Left kidney (tissue), 2 donors: Measurements from ENCODE around the gene XYLT2. TPM values are rescaled to one million over a fixed set of nuclear protein-coding genes. Genes with fewer than 3 reads are reported as not detected.

Source experiments
- DNase-seq: peaks from one replicate; pipeline ENCODE4 v3.0.0-alpha.2; 2013
- polyA plus RNA-seq: library from polyadenylated mRNA; unstranded; fragments of 120-200 nt; gene quantifications from one replicate; pipeline ENCODE4 v1.2.1, GENCODE V29; 2013; ENCODE audit not compliant: insufficient read length

The XYLT2 gene
- polyA plus RNA-seq, 1 donor = 19.5 TPM

GRCh38 chr17:50347894-50348291 lies 2.0 kb downstream of the XYLT2 start:
- no peak for DNase-seq

- DNase-seq = no peak
Observed at GRCh38 chr17:50348522-50349242, 2.8 kb downstream of the XYLT2 start.

- DNase-seq = no peak
Observed at GRCh38 chr17:50349243-50349600, 3.3 kb downstream of the XYLT2 start.

- no peak for DNase-seq
Observed at GRCh38 chr17:50350733-50351132, 4.8 kb downstream of the XYLT2 start.

GRCh38 chr17:50352072-50352692 lies 6.3 kb downstream of the XYLT2 start:
- DNase-seq = no peak

GRCh38 chr17:50352693-50353599 lies 7.0 kb downstream of the XYLT2 start:
- DNase-seq = no peak

- no peak for DNase-seq
Observed at GRCh38 chr17:50353600-50354195, 7.8 kb downstream of the XYLT2 start.

- no peak for DNase-seq
Observed at GRCh38 chr17:50354198-50354597, 8.3 kb downstream of the XYLT2 start.

GRCh38 chr17:50354776-50355175 lies 8.8 kb downstream of the XYLT2 start:
- no peak for DNase-seq

GRCh38 chr17:50355336-50355700 lies 9.4 kb downstream of the XYLT2 start:
- DNase-seq = no peak

GRCh38 chr17:50355701-50356341 lies 9.9 kb downstream of the XYLT2 start:
- no peak for DNase-seq

GRCh38 chr17:50356418-50356817 lies 10.5 kb downstream of the XYLT2 start:
- no peak for DNase-seq

GRCh38 chr17:50356892-50357510 lies 11.1 kb downstream of the XYLT2 start:
- DNase-seq = no peak

GRCh38 chr17:50358177-50358576 lies 12.3 kb downstream of the XYLT2 start:
- no peak for DNase-seq

- DNase-seq = no peak
Observed at GRCh38 chr17:50359005-50359699, 13.2 kb downstream of the XYLT2 start.

GRCh38 chr17:50359998-50360461 lies 14.1 kb downstream of the XYLT2 start:
- no peak for DNase-seq

GRCh38 chr17:50360486-50361115 lies 14.7 kb downstream of the XYLT2 start:
- DNase-seq = no peak

- DNase-seq = no peak
Observed at GRCh38 chr17:50361561-50362480, 15.9 kb downstream of the XYLT2 start.

- DNase-seq = no peak
Observed at GRCh38 chr17:50362661-50363060, 16.7 kb downstream of the XYLT2 start.
